NT2/D1 (cell line): ENCODE results near the gene BRAT1.

ENCODE experiments used
- SUZ12 ChIP-seq: IDR thresholded peaks from 2 replicates; pipeline ENCODE4 v1.6.1; 2011; ENCODE audit not compliant: insufficient read length, insufficient read depth; ENCODE audit errors: extremely low read depth
- YY1 ChIP-seq: IDR thresholded peaks from 2 replicates; pipeline ENCODE4 v1.6.1; 2011; ENCODE audit not compliant: insufficient read length, insufficient read depth

GRCh38 chr7:2520761-2521290, 34.5 kb downstream of the BRAT1 start:
- TF ChIP-seq YY1 (no peak), SUZ12 (no peak)
